Stimulated activated CD4-positive, alpha-beta T cell treated with anti-CD3 and anti-CD28 coated beads, TNF-alpha, amount 100 ng/mL, for 48 hours (primary cell): ENCODE results near the gene FUS.
"Not testable (repeated sequence)": the region's sequence is repeated elsewhere in the genome, so short reads cannot be mapped to it uniquely, and the experiment has no call there.

Source experiments
- DNase-seq, 3 donors: peaks; one replicate each; pipeline ENCODE4 v3.0.0-alpha.2; 2020; ENCODE audit warnings: low read depth in 3 of 3

Gene FUS

GRCh38 chr16:31179747-31180459 is at the start of gene FUS:
Gene FUS, plus strand, starts transcription at chr16:31180139. Its CDS starts 76 bp downstream, at chr16:31180215.
- peak; percentile 85 to 89 (median 86) for DNase-seq

DNA sequence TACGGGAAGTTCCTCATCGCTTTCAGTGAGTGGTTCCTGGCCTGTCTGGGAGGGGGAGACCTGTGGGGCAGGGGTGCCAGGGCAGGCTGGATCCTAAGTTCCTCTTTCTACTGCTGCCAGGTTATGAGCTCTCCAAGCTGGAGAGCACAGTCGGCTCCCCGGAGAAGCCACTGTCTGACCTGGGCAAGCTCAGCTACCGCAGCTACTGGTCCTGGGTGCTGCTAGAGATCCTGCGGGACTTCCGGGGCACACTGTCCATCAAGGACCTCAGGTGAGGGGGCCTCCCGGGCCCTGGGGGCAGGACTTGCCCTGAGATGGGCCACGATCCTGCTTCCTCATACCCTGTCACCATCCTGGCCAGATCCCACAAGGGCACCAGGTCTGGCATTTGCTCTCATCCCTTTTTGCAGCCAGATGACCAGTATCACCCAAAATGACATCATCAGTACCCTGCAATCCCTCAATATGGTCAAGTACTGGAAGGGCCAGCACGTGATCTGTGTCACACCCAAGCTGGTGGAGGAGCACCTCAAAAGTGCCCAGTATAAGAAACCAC is 49.5 kb upstream of the FUS start:
- DNase-seq = no peak

DNA sequence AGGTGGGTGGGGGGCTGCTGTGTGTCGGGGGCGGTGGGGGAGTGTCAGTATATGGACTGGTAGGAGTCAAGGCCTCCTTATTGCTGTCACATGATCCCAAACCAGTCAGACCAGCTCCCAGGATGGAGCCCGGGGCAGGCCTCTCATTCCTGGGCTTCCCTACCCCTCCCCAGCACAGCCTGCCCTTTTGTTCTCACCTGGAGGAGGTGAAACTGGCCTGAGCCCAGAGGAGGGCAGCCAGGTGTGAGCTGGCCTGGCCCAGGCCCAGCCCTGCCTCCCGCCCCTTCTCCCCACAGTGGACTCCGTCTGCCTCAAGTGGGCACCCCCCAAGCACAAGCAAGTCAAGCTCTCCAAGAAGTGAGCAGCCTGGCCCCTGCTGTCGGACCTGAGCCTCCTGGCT is 49.0 kb upstream of the FUS start:
- no peak for DNase-seq

DNA sequence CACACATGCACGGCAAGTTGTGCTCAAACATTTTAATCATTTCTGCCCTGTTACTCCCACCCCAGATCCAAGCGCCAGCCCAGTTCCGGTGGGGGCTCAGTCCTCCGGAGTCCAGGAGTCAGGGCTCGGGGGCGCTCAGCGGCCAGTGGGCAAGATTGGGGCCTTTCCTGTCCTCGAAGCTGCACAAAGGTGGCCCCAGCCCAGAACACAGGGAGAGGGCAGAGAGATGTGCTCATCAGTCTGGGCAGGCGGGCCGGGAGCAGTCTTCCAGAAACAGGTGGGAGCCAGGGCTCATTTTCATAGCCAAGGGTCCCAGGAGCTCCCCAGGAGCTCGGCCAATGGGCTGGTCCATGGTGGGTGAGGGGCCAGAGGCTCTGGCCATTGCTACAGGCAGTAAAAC is 48.5 kb upstream of the FUS start:
- DNase-seq = no peak

DNA sequence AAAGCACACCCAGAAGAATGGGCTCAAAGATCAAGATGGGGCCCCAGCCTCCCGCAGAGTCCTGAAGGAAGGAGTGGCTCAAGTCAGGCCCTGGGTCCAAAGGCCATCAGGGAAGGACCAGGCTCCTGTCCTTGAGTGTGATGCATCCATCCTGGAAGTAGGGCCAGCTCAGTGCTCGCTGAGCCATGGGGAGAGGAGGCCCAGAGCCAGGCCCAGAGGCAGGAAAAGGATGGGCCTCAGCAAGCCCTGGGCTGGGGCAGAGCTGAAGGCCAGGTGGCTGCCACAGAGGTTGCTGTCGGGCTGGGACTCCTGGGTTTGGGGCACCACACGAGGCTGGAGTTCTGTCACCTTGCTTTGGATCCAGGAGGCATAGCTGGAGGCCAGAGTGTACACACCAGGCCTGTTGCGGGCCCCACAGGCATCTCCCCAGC is 48.1 kb upstream of the FUS start:
- DNase-seq = no peak

DNA sequence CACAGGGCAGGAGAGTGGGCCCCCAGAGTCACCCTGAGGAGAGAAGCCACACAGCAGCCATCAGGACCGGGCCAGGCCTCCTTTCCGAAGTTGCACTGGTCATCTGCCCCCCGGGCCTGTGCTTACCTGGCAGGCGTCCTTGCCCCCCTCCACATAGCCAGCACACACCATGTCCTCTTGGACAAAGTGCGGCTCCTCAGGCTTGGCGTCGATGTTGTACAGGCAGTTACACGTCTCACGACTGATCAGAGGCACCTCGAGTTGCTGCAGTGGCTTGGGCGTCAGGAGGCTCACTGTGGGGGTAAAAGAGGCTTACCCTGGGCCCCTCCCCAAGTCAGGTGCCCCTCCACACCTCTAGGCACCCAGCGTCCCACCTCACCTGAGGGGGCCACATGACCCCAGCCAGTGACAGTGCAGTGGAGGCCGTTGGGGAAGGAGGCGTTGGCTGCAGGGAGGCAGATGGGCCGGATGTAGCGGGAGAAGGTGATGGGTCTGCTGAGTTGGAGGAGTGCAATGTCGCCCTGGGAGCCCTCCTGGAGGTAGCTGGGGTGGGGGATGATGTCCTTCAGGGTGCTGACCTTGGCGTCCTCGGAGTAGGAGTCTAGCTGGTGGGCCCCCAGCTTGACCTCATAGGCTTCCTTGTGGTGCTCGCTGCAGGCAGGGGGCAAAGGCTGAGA is 47.5 kb upstream of the FUS start:
- DNase-seq = no peak

GRCh38 chr16:31133046-31133501 is 46.9 kb upstream of the FUS start:
- no peak for DNase-seq

GRCh38 chr16:31134091-31134571 is 45.8 kb upstream of the FUS start:
- no peak for DNase-seq

- DNase-seq = no peak
These were observed 45.1 kb upstream of the FUS start for GRCh38 chr16:31134625-31135534.

DNA sequence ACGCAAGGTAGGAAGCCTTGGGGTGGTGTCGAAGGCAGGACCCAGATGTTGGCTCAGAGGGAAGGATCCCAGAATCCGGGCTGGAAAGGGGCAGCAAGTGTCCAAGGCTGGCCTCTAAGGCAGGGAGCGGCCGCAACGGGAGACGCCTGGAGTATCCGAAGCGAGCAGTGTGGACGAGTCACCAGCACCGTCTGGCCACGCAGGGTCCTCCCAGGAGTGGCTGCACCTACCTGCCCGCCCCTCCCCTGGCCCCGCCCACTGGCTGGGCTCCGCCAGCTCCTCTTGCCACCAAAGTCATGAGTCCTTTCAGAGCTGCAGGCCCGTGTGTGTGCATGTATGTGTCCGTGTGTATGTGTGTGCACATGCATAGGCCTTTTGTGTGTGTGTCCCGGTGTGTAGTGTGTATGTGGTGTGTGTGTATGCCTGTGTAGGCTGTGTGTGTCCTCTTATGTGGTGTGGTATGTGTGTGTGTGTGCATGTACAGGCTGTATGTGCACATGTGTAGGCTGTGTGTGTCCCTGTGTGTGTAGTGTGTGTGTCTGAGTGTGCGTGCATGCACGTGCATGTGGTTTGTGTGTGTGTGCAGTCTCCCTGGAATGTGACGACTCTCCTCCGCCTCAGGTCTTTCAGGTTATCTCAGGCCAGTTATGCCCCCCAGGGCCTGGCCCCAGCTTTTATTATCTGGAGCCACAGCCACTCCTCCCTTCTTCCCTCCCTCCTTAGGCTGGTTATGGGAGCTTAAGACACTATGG is 44.2 kb upstream of the FUS start, which contains the start of gene PRSS8:
TSS of gene PRSS8 (minus strand) at position 193 of the 752 bp plus-strand sequence. CDS start 229 bp downstream, outside the sequence.
- no peak for DNase-seq

DNA sequence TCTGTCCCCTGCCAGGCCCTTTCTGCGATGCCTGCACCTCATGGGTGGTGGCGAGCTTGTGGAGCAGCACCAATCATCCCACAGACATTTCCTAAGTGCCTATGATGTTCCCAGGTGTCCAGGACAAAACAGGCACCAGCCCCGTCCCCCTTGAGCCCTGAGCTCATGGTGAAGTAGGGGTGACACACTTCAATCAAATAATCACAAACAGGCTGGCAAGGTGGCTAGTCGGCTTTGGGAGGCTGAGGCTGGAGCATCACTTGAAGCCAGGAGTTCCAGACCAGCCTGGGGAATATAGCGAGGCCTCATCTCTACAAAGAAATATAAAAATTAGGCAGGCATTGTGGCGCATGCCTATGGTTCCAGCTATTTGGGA is 43.7 kb upstream of the FUS start:
- no peak for DNase-seq

- DNase-seq = not testable (repeated sequence)
These were observed 43.0 kb upstream of the FUS start for GRCh38 chr16:31136822-31137499.

DNA sequence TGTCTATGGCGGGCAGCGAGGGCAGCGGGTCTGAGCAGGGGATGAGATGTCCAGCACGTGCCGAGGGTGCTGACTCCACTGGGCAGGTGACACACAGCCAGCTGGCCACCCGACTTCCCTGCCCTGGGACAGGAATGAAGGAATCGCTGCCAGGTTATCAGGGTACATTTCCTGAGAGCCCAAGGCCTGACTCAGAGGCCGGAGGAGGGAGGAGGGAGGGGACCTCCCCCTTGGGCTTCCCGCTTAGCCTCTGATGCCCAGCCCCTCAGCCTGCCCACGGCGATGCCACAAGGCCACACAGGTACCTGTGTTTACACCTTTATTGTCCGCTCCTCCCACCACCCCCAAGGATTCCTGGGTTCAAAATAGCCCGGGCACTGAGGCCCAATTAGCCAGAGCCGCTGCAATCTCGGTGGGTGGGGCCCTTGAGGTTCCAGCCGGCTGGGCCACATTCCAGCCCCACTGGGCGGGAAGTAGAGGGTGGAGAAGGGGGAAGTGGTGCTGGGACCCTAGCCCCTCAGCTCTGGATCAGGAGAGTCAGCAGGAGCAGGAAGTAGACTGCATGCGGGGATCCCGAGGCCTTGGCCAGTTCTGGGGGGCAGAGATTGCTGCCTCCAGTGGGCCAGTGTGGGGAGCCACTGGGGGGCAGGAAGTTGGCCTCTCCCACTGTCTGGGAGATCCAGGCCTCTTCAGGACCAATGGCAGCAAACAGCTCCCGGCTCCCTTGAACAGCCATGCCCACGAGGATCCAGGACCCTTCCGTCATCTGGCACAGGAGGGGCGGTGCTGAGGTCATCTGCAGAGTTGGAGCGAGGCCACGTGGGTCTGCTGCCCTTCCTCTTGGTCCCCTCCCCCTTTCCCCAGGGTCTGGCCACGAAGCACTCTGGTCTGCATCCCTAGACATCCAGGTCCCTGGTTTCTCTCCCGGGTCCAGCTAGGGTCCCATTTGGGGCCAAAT is 41.0 kb upstream of the FUS start:
- no peak for DNase-seq

GRCh38 chr16:31141071-31141469 is 38.9 kb upstream of the FUS start:
- not testable (repeated sequence) for DNase-seq

DNA sequence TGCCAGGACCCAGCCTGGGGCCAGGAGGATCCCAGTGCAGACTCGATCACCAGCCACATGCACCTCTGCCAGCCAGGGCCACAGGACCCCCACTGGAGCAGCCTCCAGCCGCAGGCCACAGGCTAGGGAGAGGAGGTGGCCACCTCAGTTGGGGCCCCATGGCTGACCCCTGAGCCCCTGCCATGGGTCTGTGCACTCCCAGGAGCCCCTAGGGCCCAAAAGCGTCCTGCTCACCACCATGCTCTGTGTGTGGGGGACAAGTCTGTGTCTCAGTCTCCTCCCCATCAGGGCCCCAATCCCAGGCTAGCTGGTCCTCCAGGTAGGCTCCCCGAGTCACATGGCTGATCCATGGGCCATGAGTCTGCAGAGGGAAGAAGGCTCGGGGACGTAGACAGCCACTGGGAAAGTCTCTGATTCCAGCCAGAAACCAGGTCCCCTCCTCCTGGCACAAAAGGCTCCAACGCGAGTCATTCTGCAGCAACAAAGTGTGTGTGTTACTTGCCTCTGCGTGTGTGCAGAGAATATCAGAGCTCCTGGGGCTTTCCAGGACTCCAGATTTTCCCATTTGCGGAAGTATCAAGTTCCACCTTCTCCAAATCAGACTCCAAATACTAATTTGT is 38.3 kb upstream of the FUS start:
- DNase-seq = no peak

- peak; percentile 98 to 99 (median 98) for DNase-seq
These were observed 37.6 kb upstream of the FUS start for GRCh38 chr16:31142109-31143010.

DNA sequence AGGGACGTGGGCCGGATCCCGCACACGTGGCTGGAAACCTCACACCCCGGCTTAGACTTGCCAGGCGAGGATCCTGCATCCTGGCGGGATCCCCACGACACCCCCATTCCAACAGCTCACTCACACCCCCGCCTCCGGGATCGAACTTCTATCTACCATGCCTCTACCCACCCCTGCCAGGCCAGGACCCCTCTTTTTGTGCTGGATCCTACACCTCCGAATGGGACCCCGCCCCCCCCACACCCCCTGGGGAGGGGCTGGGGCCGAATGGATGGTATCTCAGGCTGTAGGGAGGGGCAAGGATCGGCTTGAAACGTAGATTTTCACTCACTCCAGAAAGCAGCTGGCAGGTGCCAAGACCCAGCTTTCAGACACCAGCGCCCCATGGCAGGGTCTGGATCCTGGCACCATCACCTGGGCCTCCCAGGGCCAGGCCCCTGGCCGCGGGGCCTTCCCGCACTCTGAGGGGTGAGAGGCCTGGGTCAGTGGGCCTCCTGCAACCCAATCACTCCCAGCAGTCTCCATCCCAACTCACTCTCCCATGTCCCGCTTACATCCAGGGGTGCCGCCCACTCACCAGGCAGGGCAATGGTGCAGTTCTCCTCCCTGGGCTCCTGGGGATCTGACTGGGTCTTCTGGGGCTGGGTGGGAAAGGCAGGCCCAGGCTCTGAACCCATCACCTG is 36.8 kb upstream of the FUS start:
- no peak for DNase-seq
